T-helper 2 cell treated with Interferon-gamma antibody and Interleukin-4, amounts not matched to agents 5 μg/mL and 100 μg/mL, for 36 hours (primary cell): ENCODE results near the gene KLHL7.
"Not testable (repeated sequence)": the region's sequence is repeated elsewhere in the genome, so short reads cannot be mapped to it uniquely, and the experiment has no call there.

Experiments used
- DNase-seq: peaks from one replicate; pipeline ENCODE4 v3.0.0; 2021; ENCODE audit warnings: low spot score
- H3K27ac Mint-ChIP-seq: one replicate; pipeline ENCODE4 v1.8.0; 2021; ENCODE audit warnings: mild to moderate bottlenecking, mixed read lengths
- H3K27me3 Mint-ChIP-seq: one replicate; pipeline ENCODE4 v1.8.0; 2021; ENCODE audit warnings: low read depth, mixed read lengths
- H3K36me3 Mint-ChIP-seq: one replicate; pipeline ENCODE4 v1.8.0; 2021; ENCODE audit warnings: low read depth, mixed read lengths
- H3K4me1 Mint-ChIP-seq: one replicate; pipeline ENCODE4 v1.8.0; 2021; ENCODE audit warnings: low read depth, mixed read lengths
- H3K4me3 Mint-ChIP-seq: one replicate; pipeline ENCODE4 v1.8.0; 2022; ENCODE audit warnings: mild to moderate bottlenecking, moderate library complexity, mixed read lengths
- H3K9me3 Mint-ChIP-seq: one replicate; pipeline ENCODE4 v1.8.0; 2021; ENCODE audit warnings: mixed read lengths

KLHL7 gene

GRCh38 chr7:23121165-23121564, 15.6 kb downstream of the KLHL7 start:
- H3K27me3 Mint-ChIP-seq: no peaks in the 10 kb centered on the region
- H3K4me3 Mint-ChIP-seq: no peak overlapping the region
- no peak for DNase-seq
- peaks cover 4% of the 10 kb centered on the region for H3K36me3 Mint-ChIP-seq
- H3K27ac Mint-ChIP-seq: no peak overlapping the region
- no peaks in the 10 kb centered on the region for H3K4me1 Mint-ChIP-seq
- no peaks in the 10 kb centered on the region for H3K9me3 Mint-ChIP-seq

GRCh38 chr7:23123007-23123406, 17.4 kb downstream of the KLHL7 start:
- Mint-ChIP-seq H3K9me3 (no peaks in the 10 kb centered on the region), H3K4me1 (no peaks in the 10 kb centered on the region), H3K27ac (no peak overlapping the region), H3K27me3 (no peaks in the 10 kb centered on the region), H3K4me3 (no peak overlapping the region), H3K36me3 (peaks cover 11% of the 10 kb centered on the region)
- DNase-seq: no peak

- H3K27me3 Mint-ChIP-seq: no peaks in the 10 kb centered on the region
- H3K27ac Mint-ChIP-seq: no peak overlapping the region
- no peaks in the 10 kb centered on the region for H3K9me3 Mint-ChIP-seq
- peaks cover 11% of the 10 kb centered on the region for H3K36me3 Mint-ChIP-seq
- H3K4me3 Mint-ChIP-seq: no peak overlapping the region
- H3K4me1 Mint-ChIP-seq: no peaks in the 10 kb centered on the region
- DNase-seq: no peak
These were observed 17.9 kb downstream of the KLHL7 start for GRCh38 chr7:23123465-23123864.

- no peak for DNase-seq
- Mint-ChIP-seq H3K27me3 (no peaks in the 10 kb centered on the region), H3K9me3 (no peaks in the 10 kb centered on the region), H3K4me3 (no peak overlapping the region), H3K27ac (no peak overlapping the region), H3K36me3 (peaks cover 15% of the 10 kb centered on the region), H3K4me1 (no peaks in the 10 kb centered on the region)
These were observed 23.5 kb downstream of the KLHL7 start for GRCh38 chr7:23129036-23129435.

DNA sequence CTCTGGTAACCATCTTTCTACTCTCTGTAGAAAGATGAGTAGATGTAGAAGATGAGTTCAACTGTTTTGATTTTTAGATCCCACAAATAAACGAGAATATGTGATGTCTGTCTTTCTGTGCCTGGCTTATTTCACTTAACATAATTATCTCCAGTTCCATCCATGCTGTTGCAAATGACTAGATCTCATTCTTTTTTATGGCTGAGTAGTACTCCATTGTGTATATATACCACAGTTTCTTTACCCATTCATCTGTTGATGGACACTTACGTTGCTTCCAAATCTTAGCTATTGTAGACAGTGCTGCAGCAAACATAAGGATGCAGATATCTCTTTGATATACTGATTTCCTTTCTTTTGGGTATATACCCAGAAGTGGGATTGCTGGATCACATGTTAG, 26.2 kb downstream of the KLHL7 start:
- H3K4me3 Mint-ChIP-seq, H3K4me1 Mint-ChIP-seq, H3K27me3 Mint-ChIP-seq, H3K9me3 Mint-ChIP-seq, H3K36me3 Mint-ChIP-seq, DNase-seq, H3K27ac Mint-ChIP-seq: not testable (repeated sequence)

GRCh38 chr7:23133797-23134196, 28.2 kb downstream of the KLHL7 start:
- DNase-seq: no peak
- peaks cover 2% of the 10 kb centered on the region for H3K36me3 Mint-ChIP-seq
- no peak overlapping the region for H3K27ac Mint-ChIP-seq
- H3K4me1 Mint-ChIP-seq: no peaks in the 10 kb centered on the region
- no peak overlapping the region for H3K4me3 Mint-ChIP-seq
- H3K27me3 Mint-ChIP-seq: peaks cover 2% of the 10 kb centered on the region
- H3K9me3 Mint-ChIP-seq: no peaks in the 10 kb centered on the region

DNA sequence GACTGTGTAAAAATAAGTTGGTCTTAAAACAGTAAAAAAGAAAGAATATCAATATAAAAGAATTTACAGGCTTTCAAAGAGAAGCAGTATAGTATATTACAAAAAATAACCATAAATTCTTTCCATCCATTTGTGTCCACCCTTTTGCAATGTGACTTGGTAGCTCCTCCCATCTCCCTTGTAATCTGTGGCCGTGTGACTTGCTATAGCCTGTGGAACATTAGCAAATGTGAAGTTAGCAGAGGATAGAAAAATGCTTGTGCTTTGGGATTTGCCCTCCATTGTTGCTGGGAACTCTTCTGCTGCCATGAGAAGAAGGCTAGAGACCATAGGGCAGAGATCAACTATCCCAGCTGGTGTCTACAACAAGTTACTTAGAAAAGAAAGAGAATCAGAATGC, 30.2 kb downstream of the KLHL7 start:
- Mint-ChIP-seq H3K36me3 (no peaks in the 10 kb centered on the region), H3K27ac (no peak overlapping the region), H3K9me3 (no peaks in the 10 kb centered on the region), H3K4me1 (no peaks in the 10 kb centered on the region), H3K27me3 (peaks cover 2% of the 10 kb centered on the region), H3K4me3 (no peak overlapping the region)
- no peak for DNase-seq

- H3K27ac Mint-ChIP-seq: no peak overlapping the region
- H3K27me3 Mint-ChIP-seq: peaks cover 2% of the 10 kb centered on the region
- no peak overlapping the region for H3K4me3 Mint-ChIP-seq
- no peak for DNase-seq
- H3K4me1 Mint-ChIP-seq: no peaks in the 10 kb centered on the region
- no peaks in the 10 kb centered on the region for H3K9me3 Mint-ChIP-seq
- H3K36me3 Mint-ChIP-seq: no peaks in the 10 kb centered on the region
These were observed 30.6 kb downstream of the KLHL7 start for GRCh38 chr7:23136216-23136615.

GRCh38 chr7:23157679-23158078, 52.1 kb downstream of the KLHL7 start:
- H3K9me3 Mint-ChIP-seq: no peaks in the 10 kb centered on the region
- H3K36me3 Mint-ChIP-seq: peaks cover under 1% of the 10 kb centered on the region
- H3K27ac Mint-ChIP-seq: no peak overlapping the region
- no peak overlapping the region for H3K4me3 Mint-ChIP-seq
- no peaks in the 10 kb centered on the region for H3K4me1 Mint-ChIP-seq
- DNase-seq: no peak
- H3K27me3 Mint-ChIP-seq: no peaks in the 10 kb centered on the region

- Mint-ChIP-seq H3K4me1 (no peaks in the 10 kb centered on the region), H3K4me3 (no peak overlapping the region), H3K27me3 (no peaks in the 10 kb centered on the region), H3K27ac (no peak overlapping the region), H3K9me3 (no peaks in the 10 kb centered on the region), H3K36me3 (no peaks in the 10 kb centered on the region)
- DNase-seq: no peak
These were observed 53.0 kb downstream of the KLHL7 start for GRCh38 chr7:23158546-23158945.

GRCh38 chr7:23161482-23161881, 55.9 kb downstream of the KLHL7 start:
- no peaks in the 10 kb centered on the region for H3K9me3 Mint-ChIP-seq
- H3K27ac Mint-ChIP-seq: no peak overlapping the region
- no peak overlapping the region for H3K4me3 Mint-ChIP-seq
- H3K4me1 Mint-ChIP-seq: no peaks in the 10 kb centered on the region
- DNase-seq: no peak
- no peaks in the 10 kb centered on the region for H3K36me3 Mint-ChIP-seq
- no peaks in the 10 kb centered on the region for H3K27me3 Mint-ChIP-seq

GRCh38 chr7:23164846-23165245, 59.3 kb downstream of the KLHL7 start:
- no peaks in the 10 kb centered on the region for H3K36me3 Mint-ChIP-seq
- DNase-seq: no peak
- H3K4me3 Mint-ChIP-seq: no peak overlapping the region
- H3K27ac Mint-ChIP-seq: no peak overlapping the region
- no peaks in the 10 kb centered on the region for H3K27me3 Mint-ChIP-seq
- H3K4me1 Mint-ChIP-seq: no peaks in the 10 kb centered on the region
- H3K9me3 Mint-ChIP-seq: no peaks in the 10 kb centered on the region

- no peaks in the 10 kb centered on the region for H3K27me3 Mint-ChIP-seq
- no peak overlapping the region for H3K27ac Mint-ChIP-seq
- DNase-seq: no peak
- H3K36me3 Mint-ChIP-seq: no peaks in the 10 kb centered on the region
- no peaks in the 10 kb centered on the region for H3K9me3 Mint-ChIP-seq
- no peak overlapping the region for H3K4me3 Mint-ChIP-seq
- no peaks in the 10 kb centered on the region for H3K4me1 Mint-ChIP-seq
These were observed 59.7 kb downstream of the KLHL7 start for GRCh38 chr7:23165316-23165715.

DNA sequence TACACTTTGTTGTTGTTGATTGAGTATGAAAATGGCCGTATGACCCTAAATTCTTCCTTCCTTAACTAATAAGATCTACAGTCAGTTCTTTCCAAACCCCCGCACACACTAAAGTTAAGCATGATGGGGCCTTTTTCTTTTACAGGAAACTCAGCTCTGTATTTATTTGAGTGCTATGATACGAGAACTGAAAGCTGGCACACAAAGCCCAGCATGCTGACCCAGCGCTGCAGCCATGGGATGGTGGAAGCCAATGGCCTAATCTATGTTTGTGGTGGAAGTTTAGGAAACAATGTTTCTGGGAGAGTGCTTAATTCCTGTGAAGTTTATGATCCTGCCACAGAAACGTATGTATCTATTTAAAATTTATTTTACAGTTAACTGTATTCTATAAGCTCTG, 62.1 kb downstream of the KLHL7 start:
- H3K27me3 Mint-ChIP-seq: no peaks in the 10 kb centered on the region
- no peaks in the 10 kb centered on the region for H3K36me3 Mint-ChIP-seq
- H3K4me1 Mint-ChIP-seq: no peaks in the 10 kb centered on the region
- no peak overlapping the region for H3K4me3 Mint-ChIP-seq
- DNase-seq: no peak
- H3K9me3 Mint-ChIP-seq: no peaks in the 10 kb centered on the region
- H3K27ac Mint-ChIP-seq: no peak overlapping the region

GRCh38 chr7:23168111-23168885, 62.7 kb downstream of the KLHL7 start:
- no peaks in the 10 kb centered on the region for H3K4me1 Mint-ChIP-seq
- H3K36me3 Mint-ChIP-seq: no peaks in the 10 kb centered on the region
- H3K4me3 Mint-ChIP-seq: no peak overlapping the region
- H3K9me3 Mint-ChIP-seq: no peaks in the 10 kb centered on the region
- H3K27ac Mint-ChIP-seq: no peak overlapping the region
- DNase-seq: no peak
- no peaks in the 10 kb centered on the region for H3K27me3 Mint-ChIP-seq
